Thoracic aorta (tissue), 2 donors: ENCODE measurements around the gene CCDC157. TPM values are rescaled to one million over a fixed set of nuclear protein-coding genes. Genes with fewer than 3 reads are reported as not detected.

Experiments
- ATAC-seq: fragments of 150-250 bp; one replicate; pipeline ENCODE4 v1.8.0; 2017; ENCODE audit warnings: low read depth; ENCODE audit not compliant: insufficient number of reproducible peaks, low FRiP score
- DNase-seq: peaks from one replicate; pipeline ENCODE4 v3.0.0-alpha.2; 2020; ENCODE audit warnings: low spot score
- H3K27ac ChIP-seq, 2 donors: fragments of 200-600 bp; sonication (generic); 1 replicate in 1 of 2; 2 replicates in 1 of 2; pipeline ENCODE4 v1.5.1; 2016; ENCODE audit warnings: mild to moderate bottlenecking in 2 of 2, moderate library complexity in 2 of 2
- H3K27me3 ChIP-seq: fragments of 200-600 bp; sonication (generic); replicated peaks from 2 replicates; pipeline ENCODE4 v1.6.0; 2016; ENCODE audit warnings: mild to moderate bottlenecking; ENCODE audit not compliant: insufficient read depth
- H3K36me3 ChIP-seq: fragments of 200-600 bp; sonication (generic); one replicate; pipeline ENCODE4 v1.5.1; 2016
- H3K4me1 ChIP-seq, 2 donors: fragments of 200-600 bp; sonication (generic); 1 replicate in 1 of 2; 2 replicates in 1 of 2; pipeline versions ENCODE4 v1.5.1 to v1.6.0; 2016; ENCODE audit warnings: low read depth in 2 of 2, mild to moderate bottlenecking in 1 of 2; ENCODE audit not compliant: control insufficient read depth in 1 of 2
- H3K4me3 ChIP-seq: fragments of 200-600 bp; sonication (generic); 2 replicates; pipeline ENCODE4 v1.5.1; 2016; ENCODE audit warnings: mild to moderate bottlenecking
- H3K9me3 ChIP-seq: fragments of 200-600 bp; sonication (generic); 2 replicates; pipeline ENCODE4 v1.5.1; 2016
- CTCF ChIP-seq: fragments of 200-600 bp; sonication (generic); IDR thresholded peaks from one replicate; pipeline ENCODE4 v1.5.1; 2019; ENCODE audit warnings: antibody characterized with exemption
- total RNA-seq, 2 donors: library from RNA; depleted of rRNA; stranded (reverse); fragments of >200 nt; gene quantifications; one replicate each; pipeline versions ENCODE4 v1.1.0 to v1.2.3, GENCODE V29; 2016

CCDC157 gene
- total RNA-seq, 2 donors from 2014 or later, result 0.27 to 2.9 TPM

- Histone ChIP-seq H3K27me3 (no peaks in the 10 kb centered on the region), H3K36me3 (no peaks in the 10 kb centered on the region), H3K4me1 (peaks cover 63 to 90% of the 10 kb centered on the region in 2 donors), H3K9me3 (no peaks in the 10 kb centered on the region), H3K4me3 (peak overlapping the region; percentile 34), H3K27ac (peak overlapping the region; percentile 81 to 88)
- ATAC-seq (no peak), DNase-seq (no peak)
- no peak for TF ChIP-seq CTCF
Observed at GRCh38 chr22:30309951-30310741, 46.7 kb upstream of the CCDC157 start.

GRCh38 chr22:30310881-30311771 lies 45.7 kb upstream of the CCDC157 start:
- no peak for TF ChIP-seq CTCF
- peaks cover 59 to 88% of the 10 kb centered on the region in 2 donors for H3K4me1 ChIP-seq
- peak overlapping the region; percentile 81 to 88 for H3K27ac ChIP-seq
- H3K36me3 ChIP-seq, result no peaks in the 10 kb centered on the region
- peak overlapping the region; percentile 34 for H3K4me3 ChIP-seq
- DNase-seq (peak; percentile 63), ATAC-seq (peak; percentile 80)
- H3K27me3 ChIP-seq, result no peaks in the 10 kb centered on the region
- no peaks in the 10 kb centered on the region for H3K9me3 ChIP-seq

- Histone ChIP-seq H3K36me3 (no peaks in the 10 kb centered on the region), H3K9me3 (no peaks in the 10 kb centered on the region), H3K27me3 (no peaks in the 10 kb centered on the region), H3K4me3 (no peak overlapping the region), H3K27ac (peak overlapping the region; percentile 81 to 88), H3K4me1 (peaks cover 56 to 88% of the 10 kb centered on the region in 2 donors)
- ATAC-seq (no peak), DNase-seq (no peak)
- TF ChIP-seq CTCF, result no peak
Observed at GRCh38 chr22:30312053-30312452, 44.8 kb upstream of the CCDC157 start.

GRCh38 chr22:30313527-30314363 lies 43.1 kb upstream of the CCDC157 start:
- ATAC-seq (no peak), DNase-seq (no peak)
- H3K4me3 ChIP-seq, result no peak overlapping the region
- H3K9me3 ChIP-seq, result no peaks in the 10 kb centered on the region
- no peak for TF ChIP-seq CTCF
- peak overlapping the region; percentile 19 to 37 for H3K27ac ChIP-seq
- H3K4me1 ChIP-seq, result peaks cover 61 to 88% of the 10 kb centered on the region in 2 donors
- H3K36me3 ChIP-seq, result no peaks in the 10 kb centered on the region
- no peaks in the 10 kb centered on the region for H3K27me3 ChIP-seq
